Tibial nerve (tissue), 4 donors: ENCODE data around the gene SYP. TPM values are rescaled to one million over a fixed set of nuclear protein-coding genes. Genes with fewer than 3 reads are reported as not detected.
"Not testable (repeated sequence)": the region's sequence is repeated elsewhere in the genome, so short reads cannot be mapped to it uniquely, and the experiment has no call there.

ENCODE experiments used
- DNase-seq, 2 donors: peaks; one replicate each; pipeline ENCODE4 v3.0.0-alpha.2; 2019; ENCODE audit warnings: low spot score in 2 of 2
- H3K27ac ChIP-seq, 4 donors: fragments of 200-600 bp; sonication (generic) in 3 of 4; one replicate each; pipeline ENCODE4 v1.5.1; 2017 to 2019; ENCODE audit warnings: mild to moderate bottlenecking in 1 of 4
- H3K27me3 ChIP-seq, 2 donors: fragments of 200-600 bp; sonication (generic) in 1 of 2; one replicate each; pipeline versions ENCODE4 v1.5.1 to v1.6.0; 2017 to 2019
- H3K36me3 ChIP-seq, 3 donors: fragments of 200-600 bp; sonication (generic); one replicate each; pipeline ENCODE4 v1.5.1; 2018 to 2019
- H3K4me1 ChIP-seq, 4 donors: fragments of 200-600 bp; sonication (generic) in 3 of 4; one replicate each; pipeline ENCODE4 v1.5.1; 2017 to 2019
- H3K4me3 ChIP-seq, 4 donors: fragments of 200-600 bp; sonication (generic) in 3 of 4; one replicate each; pipeline ENCODE4 v1.5.1; 2017 to 2019; ENCODE audit warnings: mild to moderate bottlenecking in 1 of 4, moderate library complexity in 1 of 4
- H3K9me3 ChIP-seq, 4 donors: fragments of 200-600 bp; sonication (generic) in 3 of 4; one replicate each; pipeline ENCODE4 v1.5.1; 2017 to 2019
- CTCF ChIP-seq, 5 experiments: fragments of 200-600 bp in 3 of 5; fragments of 450-650 bp in 2 of 5; sonication (generic) in 3 of 5; IDR thresholded peaks; one replicate each; pipeline ENCODE4 v1.5.1; 2016 to 2019; ENCODE audit warnings: antibody characterized with exemption in 5 of 5, mild to moderate bottlenecking in 3 of 5, moderate library complexity in 2 of 5
- EP300 ChIP-seq, 2 donors: sonication (generic); formaldehyde crosslinking; IDR thresholded peaks; one replicate each; pipeline ENCODE4 v1.6.1; 2017; ENCODE audit warnings: antibody characterized with exemption in 2 of 2, mild to moderate bottlenecking in 1 of 2
- POLR2A ChIP-seq, 2 donors: fragments of 450-650 bp; IDR thresholded peaks; one replicate each; pipeline ENCODE4 v1.6.1; 2017; ENCODE audit warnings: antibody characterized with exemption in 2 of 2, mild to moderate bottlenecking in 2 of 2, moderate library complexity in 2 of 2
- whole genome bisulfite sequencing, 2 donors: methylation state at CpG; one replicate each; pipeline ENCODE4 v1.1.5; 2018; 5-methylcytosine and 5-hydroxymethylcytosine counted together
- total RNA-seq, 4 donors: library from RNA; depleted of rRNA; stranded (reverse); fragments of >200 nt; gene quantifications; one replicate each; pipeline ENCODE4 v1.1.0, GENCODE V29; 2016

Gene SYP
- total RNA-seq, 4 donors from 2014 or later = 3.1 to 9.9 (median 7.7) TPM

- DNase-seq = no peak
- H3K36me3 ChIP-seq = no peaks in the 10 kb centered on the region
- H3K27ac ChIP-seq = peak overlapping the region; percentile 91 to 97 (median 95)
- no peaks in the 10 kb centered on the region for H3K9me3 ChIP-seq
- 1 to 52% methylated on average over 18 of the region's 18 CpGs for WGBS, 2 donors
- peak overlapping the region; percentile 26 to 58 (median 44) for H3K4me3 ChIP-seq
- TF ChIP-seq CTCF (IDR thresholded peaks at IDR 0.05) = no peak
- TF ChIP-seq POLR2A (IDR thresholded peaks at IDR 0.05) = no peak
- no peak for TF ChIP-seq EP300 (IDR thresholded peaks at IDR 0.05)
- H3K27me3 ChIP-seq = no peaks in the 10 kb centered on the region
- H3K4me1 ChIP-seq = no peaks in the 10 kb centered on the region
Measured at GRCh38 chrX:49155243-49155899, 44.6 kb downstream of the SYP start.

GRCh38 chrX:49153467-49153866, 46.5 kb downstream of the SYP start:
- TF ChIP-seq EP300 (IDR thresholded peaks at IDR 0.05) (no peak), CTCF (IDR thresholded peaks at IDR 0.05) (no peak), POLR2A (IDR thresholded peaks at IDR 0.05) (no peak)
- DNase-seq = no peak
- Histone ChIP-seq H3K4me1 (no peaks in the 10 kb centered on the region), H3K9me3 (no peaks in the 10 kb centered on the region), H3K36me3 (no peaks in the 10 kb centered on the region), H3K27ac (no peak overlapping the region), H3K27me3 (no peaks in the 10 kb centered on the region), H3K4me3 (no peak overlapping the region)
- WGBS, 2 donors = 84 to 86% methylated on average over 1 of the region's 1 CpG

GRCh38 chrX:49149291-49149690, 50.7 kb downstream of the SYP start:
- not testable (repeated sequence) for H3K4me1 ChIP-seq, H3K36me3 ChIP-seq, H3K4me3 ChIP-seq, DNase-seq, H3K9me3 ChIP-seq, H3K27me3 ChIP-seq, H3K27ac ChIP-seq
- 80 to 95% methylated on average over 1 to 14 of the region's 14 CpGs for WGBS, 2 donors

GRCh38 chrX:49148390-49149100, 51.4 kb downstream of the SYP start:
- not testable (repeated sequence) for H3K9me3 ChIP-seq, H3K27ac ChIP-seq, H3K27me3 ChIP-seq, H3K4me1 ChIP-seq, DNase-seq, H3K4me3 ChIP-seq, H3K36me3 ChIP-seq
- 85% methylated on average over 12 to 21 of the region's 21 CpGs for WGBS, 2 donors

- no peaks in the 10 kb centered on the region for H3K27me3 ChIP-seq
- no peaks in the 10 kb centered on the region for H3K4me1 ChIP-seq
- no peak for TF ChIP-seq POLR2A (IDR thresholded peaks at IDR 0.05)
- no peak for TF ChIP-seq CTCF (IDR thresholded peaks at IDR 0.05)
- TF ChIP-seq EP300 (IDR thresholded peaks at IDR 0.05) = no peak
- H3K27ac ChIP-seq = no peak overlapping the region
- H3K36me3 ChIP-seq = no peaks in the 10 kb centered on the region
- H3K4me3 ChIP-seq = no peak overlapping the region
- DNase-seq = no peak
- WGBS, 2 donors = 86 to 90% methylated on average over 13 of the region's 13 CpGs
- H3K9me3 ChIP-seq = no peaks in the 10 kb centered on the region
Measured at GRCh38 chrX:49147936-49148335, 52.1 kb downstream of the SYP start.

GRCh38 chrX:49147282-49147681, 52.7 kb downstream of the SYP start:
- H3K9me3 ChIP-seq = no peaks in the 10 kb centered on the region
- no peak for TF ChIP-seq EP300 (IDR thresholded peaks at IDR 0.05)
- TF ChIP-seq CTCF (IDR thresholded peaks at IDR 0.05) = no peak
- TF ChIP-seq POLR2A (IDR thresholded peaks at IDR 0.05) = no peak
- no peak overlapping the region for H3K27ac ChIP-seq
- H3K36me3 ChIP-seq = no peaks in the 10 kb centered on the region
- no peaks in the 10 kb centered on the region for H3K4me1 ChIP-seq
- H3K4me3 ChIP-seq = no peak overlapping the region
- DNase-seq = no peak
- WGBS, 2 donors = 88 to 91% methylated on average over 8 of the region's 8 CpGs
- no peaks in the 10 kb centered on the region for H3K27me3 ChIP-seq

- H3K27ac ChIP-seq, H3K27me3 ChIP-seq, DNase-seq, H3K4me3 ChIP-seq, H3K4me1 ChIP-seq: not testable (repeated sequence)
- WGBS, 2 donors = 77 to 84% methylated on average over 7 of the region's 7 CpGs
- Histone ChIP-seq H3K36me3 (peaks cover 0 to 21% (median 0%) of the 10 kb centered on the region in 3 donors), H3K9me3 (peaks cover 0 to 10% (median 4%) of the 10 kb centered on the region in 4 donors)
Measured at GRCh38 chrX:49143154-49143553, 56.8 kb downstream of the SYP start.
